CD4-positive, alpha-beta T cell (primary cell): ENCODE measurements around the gene ZNF106. TPM values are rescaled to one million over a fixed set of nuclear protein-coding genes. Genes with fewer than 3 reads are reported as not detected.

Experiments used
- ATAC-seq: fragments of 200-7000 bp; cut with Tn5 transposase; one replicate; pipeline ENCODE4 v1.10.0; 2022; ENCODE audit warnings: mild to moderate bottlenecking; ENCODE audit not compliant: poor library complexity
- CTCF ChIA-PET: fragments of 350-600 bp; sonication (Branson Sonifier 250); formaldehyde crosslinking; loops from one replicate; lab custom pipeline; 2021; ENCODE audit warnings: antibody characterized with exemption, inconsistent platforms; lab: Charles Lee
- POLR2A ChIA-PET: fragments of 350-600 bp; sonication (Branson Sonifier 250); formaldehyde crosslinking; loops from one replicate; lab custom pipeline; 2021; ENCODE audit warnings: antibody characterized with exemption, inconsistent platforms; lab: Charles Lee
- DNase-seq, 14 experiments: peaks; one replicate each; pipeline ENCODE4 v3.0.0-alpha.2; 2013 to 2020; ENCODE audit warnings: mixed read lengths in 2 of 14
- H3K27ac ChIP-seq, 2 donors: one replicate each; pipeline versions ENCODE4 v1.5.1 to v1.7.0; 2013; ENCODE audit warnings: low read length in 2 of 2, low read depth in 1 of 2, mild to moderate bottlenecking in 1 of 2
- H3K27me3 ChIP-seq, 2 experiments: 1 replicate in 1 of 2; 2 replicates in 1 of 2; pipeline versions ENCODE4 v1.6.1 to v1.7.0; 2013; ENCODE audit warnings: low read length in 2 of 2, control low read depth in 1 of 2, mild to moderate bottlenecking in 1 of 2, moderate library complexity in 1 of 2; ENCODE audit not compliant: insufficient read depth in 2 of 2, control insufficient read depth in 1 of 2
- H3K36me3 ChIP-seq: one replicate; pipeline ENCODE4 v1.6.1; 2013; ENCODE audit warnings: low read length, control low read depth; ENCODE audit not compliant: insufficient read depth
- H3K4me1 ChIP-seq: one replicate; pipeline ENCODE4 v1.6.1; 2013; ENCODE audit warnings: low read length, control low read depth; ENCODE audit not compliant: insufficient read depth
- H3K4me3 ChIP-seq: one replicate; pipeline ENCODE4 v1.5.1; 2013; ENCODE audit warnings: mild to moderate bottlenecking, low read length, moderate library complexity
- H3K9me3 ChIP-seq, 2 experiments: 1 replicate in 1 of 2; 2 replicates in 1 of 2; pipeline versions ENCODE4 v1.6.1 to v1.7.0; 2013; ENCODE audit warnings: low read length in 2 of 2, mild to moderate bottlenecking in 2 of 2, control low read depth in 1 of 2, moderate library complexity in 1 of 2; ENCODE audit not compliant: control insufficient read depth in 1 of 2, insufficient read depth in 1 of 2
- H3K27ac Mint-ChIP-seq: one replicate; pipeline ENCODE4 v1.8.0; 2020; ENCODE audit warnings: mixed read lengths
- H3K27me3 Mint-ChIP-seq: one replicate; pipeline ENCODE4 v1.8.0; 2021; ENCODE audit warnings: mixed read lengths
- H3K36me3 Mint-ChIP-seq: one replicate; pipeline ENCODE4 v1.8.0; 2021; ENCODE audit warnings: low read depth, mixed read lengths
- H3K4me1 Mint-ChIP-seq: one replicate; pipeline ENCODE4 v1.8.0; 2021; ENCODE audit warnings: low read depth, mixed read lengths
- H3K4me3 Mint-ChIP-seq: one replicate; pipeline ENCODE4 v1.8.0; 2020; ENCODE audit warnings: mild to moderate bottlenecking, mixed read lengths
- H3K9me3 Mint-ChIP-seq: one replicate; pipeline ENCODE4 v1.8.0; 2020; ENCODE audit warnings: mixed read lengths
- CTCF ChIP-seq: fragments of 200-600 bp; IDR thresholded peaks from one replicate; pipeline ENCODE4 v1.8.0; 2022; ENCODE audit warnings: antibody characterized with exemption, mild to moderate bottlenecking
- intact Hi-C, 2 experiments: fragments of 100-400 bp; cut with DNase I in 1 of 2; cut with micrococcal nuclease in 1 of 2; formaldehyde crosslinking; loops; one replicate each; pipeline versions ENCODE4 v1.15.1 to v1.9.0; 2023 to 2025; cut with DNase I, micrococcal nuclease
- total RNA-seq, 174 experiments: library from RNA in 2 of 174; stranded (reverse) in 2 of 174; gene quantifications; one replicate each; pipeline ENCODE4 v1.2.3 and lab custom pipeline; 2021 to 2026

The ZNF106 gene
- total RNA-seq, 2 experiments from 2014 or later = 30.9 to 31.4 TPM

DNA sequence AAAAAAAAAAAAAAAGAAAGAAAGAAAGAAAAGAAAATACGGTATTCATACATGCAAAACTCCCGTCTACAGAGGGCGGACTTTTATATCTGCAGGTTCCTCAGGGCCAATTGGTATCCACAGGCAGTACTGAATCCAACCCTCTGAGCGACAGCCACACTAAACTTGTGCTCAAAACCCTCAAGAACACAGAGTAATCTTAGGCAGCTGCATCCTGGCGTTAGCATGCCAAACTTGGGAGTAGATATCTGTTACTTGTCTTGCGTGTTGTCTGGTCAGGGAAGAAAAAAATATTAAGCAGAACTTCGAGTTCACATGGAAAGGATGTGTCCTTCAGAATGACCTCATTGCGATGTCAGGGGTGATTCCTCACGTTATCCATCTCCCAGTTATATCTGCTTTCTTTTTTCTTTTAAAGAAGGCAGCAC, 17.3 kb upstream of the ZNF106 start:
- ChIA-PET POLR2A (no interaction called here), CTCF (no interaction called here)
- no peak overlapping the region for H3K27ac ChIP-seq
- no peaks in the 10 kb centered on the region for H3K9me3 ChIP-seq
- ATAC-seq = no peak
- no peaks in the 10 kb centered on the region for H3K9me3 Mint-ChIP-seq
- TF ChIP-seq CTCF = no peak
- no peak overlapping the region for H3K4me3 Mint-ChIP-seq
- intact Hi-C loops = no loop called here
- H3K27me3 ChIP-seq = no peaks in the 10 kb centered on the region
- peaks cover 22% of the 10 kb centered on the region for H3K36me3 ChIP-seq
- H3K4me1 Mint-ChIP-seq = peaks cover 6% of the 10 kb centered on the region
- H3K4me1 ChIP-seq = no peaks in the 10 kb centered on the region
- no peaks in the 10 kb centered on the region for H3K27me3 Mint-ChIP-seq
- peaks cover 30% of the 10 kb centered on the region for H3K36me3 Mint-ChIP-seq
- no peak overlapping the region for H3K4me3 ChIP-seq
- H3K27ac Mint-ChIP-seq = no peak overlapping the region
- DNase-seq = no peak

- intact Hi-C loops = no loop called here
- H3K9me3 Mint-ChIP-seq = no peaks in the 10 kb centered on the region
- no peak overlapping the region for H3K4me3 Mint-ChIP-seq
- peaks cover 23% of the 10 kb centered on the region for H3K36me3 Mint-ChIP-seq
- H3K27ac ChIP-seq = no peak overlapping the region
- H3K36me3 ChIP-seq = peaks cover 16% of the 10 kb centered on the region
- DNase-seq = no peak
- TF ChIP-seq CTCF = no peak
- H3K4me1 ChIP-seq = no peaks in the 10 kb centered on the region
- POLR2A ChIA-PET = no interaction called here
- ATAC-seq = no peak
- H3K27ac Mint-ChIP-seq = no peak overlapping the region
- CTCF ChIA-PET = no interaction called here
- H3K4me1 Mint-ChIP-seq = peaks cover 6% of the 10 kb centered on the region
- H3K4me3 ChIP-seq = no peak overlapping the region
- no peaks in the 10 kb centered on the region for H3K9me3 ChIP-seq
- no peaks in the 10 kb centered on the region for H3K27me3 ChIP-seq
- H3K27me3 Mint-ChIP-seq = no peaks in the 10 kb centered on the region
Measured at GRCh38 chr15:42507514-42507913, 16.6 kb upstream of the ZNF106 start.

- H3K4me1 ChIP-seq = peaks cover 5% of the 10 kb centered on the region
- H3K36me3 ChIP-seq = peaks cover 2% of the 10 kb centered on the region
- no peak for DNase-seq
- Mint-ChIP-seq H3K4me3 (no peak overlapping the region), H3K36me3 (peaks cover 10% of the 10 kb centered on the region), H3K4me1 (peaks cover 15% of the 10 kb centered on the region), H3K27me3 (no peaks in the 10 kb centered on the region), H3K9me3 (no peaks in the 10 kb centered on the region), H3K27ac (no peak overlapping the region)
- intact Hi-C loops = loop anchor here in 1 of 2 experiments (5.0 kb wide), 1 partner anchor 1087 kb away; the partner anchor contains the start of gene RTF1
- no peak for ATAC-seq
- POLR2A ChIA-PET = interaction anchor here (1.0 to 1.6 kb wide), 2 partner anchors 9 to 10 kb away, joined by 4 read pairs; partner anchors contain the start of gene SNAP23
- TF ChIP-seq CTCF = no peak
- no peaks in the 10 kb centered on the region for H3K27me3 ChIP-seq
- H3K4me3 ChIP-seq = no peak overlapping the region
- no peak overlapping the region for H3K27ac ChIP-seq
- no peaks in the 10 kb centered on the region for H3K9me3 ChIP-seq
- CTCF ChIA-PET = interaction anchor here (1.2 kb wide), 1 partner anchor 22 kb away, joined by 3 read pairs; no protein-coding TSS in a partner anchor
Measured at GRCh38 chr15:42504631-42505030, 13.7 kb upstream of the ZNF106 start.
